IMR-90 (cell line): ENCODE measurements around the gene USP12. TPM values are rescaled to one million over a fixed set of nuclear protein-coding genes. Genes with fewer than 3 reads are reported as not detected.
"Not testable (repeated sequence)": the region's sequence is repeated elsewhere in the genome, so short reads cannot be mapped to it uniquely, and the experiment has no call there.

ENCODE experiments used
- ATAC-seq: fragments of 200-7000 bp; cut with Tn5 transposase; 2 replicates; pipeline ENCODE4 v1.9.1; 2020; ENCODE audit warnings: low read depth, mild to moderate bottlenecking, moderate library complexity
- BruUV-seq: library from RNA; stranded (reverse); fragments of 400-500 nt; replicated peaks from 2 replicates; lab custom pipeline; 2021; lab: Mats Ljungman, UMichigan
- CTCF ChIA-PET: fragments of 300-600 bp; formaldehyde crosslinking; extraction: SDS; loops from one replicate; lab custom pipeline; 2021; ENCODE audit warnings: antibody characterized with exemption; lab: Yijun Ruan, JAX
- POLR2A ChIA-PET: fragments of 300-600 bp; sonication (Branson Sonifier 250); formaldehyde crosslinking; loops from one replicate; lab custom pipeline; 2022; ENCODE audit warnings: antibody characterized with exemption; ENCODE audit not compliant: unreplicated experiment; lab: Charles Lee
- DNase-seq: peaks from one replicate; pipeline ENCODE4 v3.0.0; 2013
- H2AFZ ChIP-seq: replicated peaks from 2 replicates; pipeline ENCODE3; 2013; ENCODE audit warnings: low read length, mild to moderate bottlenecking; ENCODE audit not compliant: poor library complexity
- H2AK5ac ChIP-seq: 2 replicates; pipeline ENCODE4 v1.6.1; 2013; ENCODE audit warnings: low read depth, low read length, inconsistent platforms
- H2AK9ac ChIP-seq: replicated peaks from 2 replicates; pipeline ENCODE3; 2013; ENCODE audit warnings: mild to moderate bottlenecking, low read depth, low read length, moderate library complexity; ENCODE audit not compliant: poor library complexity
- H2BK120ac ChIP-seq: 2 replicates; pipeline ENCODE4 v1.6.1; 2013; ENCODE audit warnings: low read depth, low read length, inconsistent platforms
- H2BK15ac ChIP-seq: 3 replicates; pipeline ENCODE4 v1.6.1; 2013; ENCODE audit warnings: low read depth, low read length, inconsistent platforms
- H2BK20ac ChIP-seq: 2 replicates; pipeline ENCODE4 v1.6.1; 2013; ENCODE audit warnings: low read depth, mild to moderate bottlenecking, inconsistent platforms, low read length, moderate library complexity
- H2BK5ac ChIP-seq: 2 replicates; pipeline ENCODE4 v1.6.1; 2013; ENCODE audit warnings: mild to moderate bottlenecking, low read depth, low read length, inconsistent platforms; ENCODE audit not compliant: poor library complexity, severe bottlenecking
- H3K14ac ChIP-seq: replicated peaks from 2 replicates; pipeline ENCODE4 v1.6.1; 2013; ENCODE audit warnings: low read depth, low read length, inconsistent platforms
- H3K18ac ChIP-seq: 2 replicates; pipeline ENCODE4 v1.6.1; 2013; ENCODE audit warnings: low read depth, low read length, control low read depth
- H3K23ac ChIP-seq: 2 replicates; pipeline ENCODE4 v1.6.1; 2013; ENCODE audit warnings: low read depth, low read length, inconsistent platforms
- H3K27ac ChIP-seq: 2 replicates; pipeline ENCODE4 v1.5.1; 2013; ENCODE audit warnings: mild to moderate bottlenecking, control low read depth, low read length; ENCODE audit not compliant: insufficient read depth
- H3K27me3 ChIP-seq: 2 replicates; pipeline ENCODE4 v1.6.1; 2013; ENCODE audit warnings: low read length; ENCODE audit not compliant: control insufficient read depth, insufficient read depth
- H3K36me3 ChIP-seq: 2 replicates; pipeline ENCODE4 v1.6.1; 2013; ENCODE audit warnings: low read length, mixed read lengths; ENCODE audit not compliant: control insufficient read depth, insufficient read depth
- H3K4ac ChIP-seq: 2 replicates; pipeline ENCODE4 v1.6.1; 2013; ENCODE audit warnings: low read depth, low read length, inconsistent platforms
- H3K4me1 ChIP-seq: 2 replicates; pipeline ENCODE4 v1.6.1; 2013; ENCODE audit warnings: low read length, mixed read lengths; ENCODE audit not compliant: control insufficient read depth, insufficient read depth
- H3K4me2 ChIP-seq: 2 replicates; pipeline ENCODE4 v1.6.1; 2013; ENCODE audit warnings: low read depth, mild to moderate bottlenecking, control low read depth, low read length, moderate library complexity
- H3K4me3 ChIP-seq: 2 replicates; pipeline ENCODE4 v1.5.1; 2013; ENCODE audit warnings: low read depth, mild to moderate bottlenecking, control low read depth, low read length, moderate library complexity; ENCODE audit not compliant: insufficient read depth
- H3K56ac ChIP-seq: 2 replicates; pipeline ENCODE4 v1.6.1; 2013; ENCODE audit warnings: low read length, inconsistent platforms; ENCODE audit not compliant: insufficient read depth; ENCODE audit errors: extremely low read depth
- H3K79me1 ChIP-seq, 2 experiments: 2 replicates each; pipeline ENCODE4 v1.6.1; 2013; ENCODE audit warnings: low read length in 2 of 2, inconsistent platforms in 1 of 2, low read depth in 1 of 2
- H3K9ac ChIP-seq: 2 replicates; pipeline ENCODE4 v1.6.1; 2013; ENCODE audit warnings: low read depth, low read length, control low read depth
- H3K9me1 ChIP-seq: 2 replicates; pipeline ENCODE4 v1.6.1; 2013; ENCODE audit warnings: low read length, inconsistent platforms; ENCODE audit not compliant: insufficient read depth
- H3K9me3 ChIP-seq: 2 replicates; pipeline ENCODE4 v1.6.1; 2013; ENCODE audit warnings: low read length; ENCODE audit not compliant: control insufficient read depth, insufficient read depth
- H4K20me1 ChIP-seq: 2 replicates; pipeline ENCODE4 v1.6.1; 2013; ENCODE audit warnings: low read length, inconsistent platforms; ENCODE audit not compliant: insufficient read depth
- H4K5ac ChIP-seq: 2 replicates; pipeline ENCODE4 v1.6.1; 2013; ENCODE audit warnings: mild to moderate bottlenecking, low read depth, low read length, control low read depth
- H4K8ac ChIP-seq, 2 experiments: 2 replicates each; pipeline ENCODE4 v1.6.1; 2013; ENCODE audit warnings: low read depth in 2 of 2, low read length in 2 of 2, control low read depth in 1 of 2, inconsistent platforms in 1 of 2
- H4K91ac ChIP-seq: 2 replicates; pipeline ENCODE4 v1.6.1; 2013; ENCODE audit warnings: low read depth, low read length, inconsistent platforms; ENCODE audit not compliant: insufficient read depth
- CHD1 ChIP-seq: IDR thresholded peaks from 2 replicates; pipeline ENCODE4 v1.6.1; 2012; ENCODE audit warnings: low read depth, low read length, improper control_type of control experiment
- FOS ChIP-seq: fragments of 150-350 bp; IDR thresholded peaks from 2 replicates; pipeline ENCODE4 v1.6.1; 2016; ENCODE audit warnings: low read depth, low read length
- MXI1 ChIP-seq: IDR thresholded peaks from 2 replicates; pipeline ENCODE4 v1.6.1; 2012; ENCODE audit warnings: low read depth, mild to moderate bottlenecking, low read length, moderate library complexity, borderline replicate concordance
- RAD21 ChIP-seq: IDR thresholded peaks from 2 replicates; pipeline ENCODE4 v1.6.1; 2012; ENCODE audit warnings: low read length, improper control_type of control experiment
- RCOR1 ChIP-seq: IDR thresholded peaks from 2 replicates; pipeline ENCODE4 v1.6.1; 2012; ENCODE audit warnings: mild to moderate bottlenecking, low read length, improper control_type of control experiment; ENCODE audit not compliant: insufficient replicate concordance
- WGBS, 2 experiments: methylation state at CpG; one replicate each; pipeline versions ENCODE4 v1.1.5 to v1.1.7; 2013; ENCODE audit warnings: missing lambda C conversion rate in 2 of 2; ENCODE audit not compliant: insufficient read length in 1 of 2; ENCODE audit errors: extremely low coverage in 2 of 2; 5-methylcytosine and 5-hydroxymethylcytosine counted together
- dilution Hi-C: fragments of 300-500 bp; cut with HindIII; formaldehyde crosslinking; loops from one replicate; pipeline ENCODE4 v1.14.3; 2018; ENCODE audit warnings: low sequenced_read_pairs; ENCODE audit not compliant: unreplicated experiment
- in situ Hi-C: fragments of 300-500 bp; cut with MboI; formaldehyde crosslinking; loops from 3 replicates; pipeline ENCODE4 v1.14.3; 2019; ENCODE audit warnings: low sequenced_read_pairs, inconsistent platforms, mixed read lengths
- intact Hi-C: fragments of 100-400 bp; cut with micrococcal nuclease; formaldehyde crosslinking; loops from 2 replicates; pipeline ENCODE4 v1.10.0; 2022
- polyA plus RNA-seq, 3 experiments: library from polyadenylated mRNA; depleted of rRNA; stranded (reverse); fragments of >200 nt; gene quantifications; 2 replicates each; pipeline ENCODE4 v1.2.3, GENCODE V29; 2012; ENCODE audit warnings: low replicate concordance in 1 of 3
- total RNA-seq: library from RNA; depleted of rRNA; stranded (reverse); fragments of >200 nt; gene quantifications from 2 replicates; pipeline ENCODE4 v1.2.3, GENCODE V29; 2012

The USP12 gene
- total and polyA plus RNA-seq, 2 of the 4 experiments (the other 2 are of a cell fraction) = 11.8 to 16.5 TPM

DNA sequence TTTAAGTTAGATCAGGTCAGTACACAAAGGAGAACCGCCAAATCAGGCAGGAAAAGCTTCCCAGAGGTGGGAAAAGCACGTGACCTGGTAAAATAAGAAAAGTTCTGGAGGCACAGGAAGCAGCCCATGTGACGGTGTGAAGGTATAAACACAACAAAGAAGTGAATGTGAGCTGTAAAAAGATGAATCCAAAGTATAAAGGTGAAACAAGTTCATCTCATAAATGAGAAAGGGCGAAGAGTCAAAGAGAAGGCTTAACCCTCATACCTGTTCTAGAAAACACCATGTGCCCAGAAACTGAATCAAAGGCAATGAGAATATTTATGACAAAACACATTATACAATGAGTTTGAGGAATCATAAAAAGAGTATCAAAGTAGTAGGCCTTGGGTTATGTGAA lies 47.0 kb downstream of the USP12 start (continued):
- no peak for TF ChIP-seq RAD21
- no peak for TF ChIP-seq FOS
- TF ChIP-seq CHD1 = no peak
- no peak for TF ChIP-seq RCOR1
- no peak for TF ChIP-seq MXI1

DNA sequence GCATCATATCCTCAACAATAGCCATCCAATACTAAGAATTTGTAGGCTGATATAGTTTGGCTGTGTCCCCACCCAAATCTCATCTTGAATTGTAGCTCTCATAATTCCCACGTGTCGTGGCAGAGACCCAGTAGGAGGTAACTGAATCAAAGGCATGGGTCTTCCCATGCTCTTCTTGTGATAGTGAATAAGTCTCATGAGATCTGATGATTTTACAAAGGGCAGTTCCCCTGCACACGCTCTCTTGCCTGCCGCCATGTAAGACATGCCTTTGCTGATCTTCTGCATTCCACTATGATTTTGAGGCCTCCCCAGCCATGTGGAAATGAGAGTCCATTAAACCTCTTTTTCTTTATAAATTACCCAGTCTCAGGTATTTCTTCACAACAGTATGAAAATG lies 48.2 kb downstream of the USP12 start:
- H4K5ac ChIP-seq, H3K9ac ChIP-seq, H2AK9ac ChIP-seq, H3K14ac ChIP-seq, DNase-seq, dilution Hi-C loops, BruUV-seq, H2BK20ac ChIP-seq, H3K27me3 ChIP-seq, H3K4me2 ChIP-seq, H3K4me3 ChIP-seq, H3K23ac ChIP-seq, H2BK5ac ChIP-seq, H3K18ac ChIP-seq, H3K4ac ChIP-seq, H4K8ac ChIP-seq, ATAC-seq, H2AK5ac ChIP-seq, H2AFZ ChIP-seq, H3K27ac ChIP-seq, H3K36me3 ChIP-seq, in situ Hi-C loops, H4K91ac ChIP-seq, H3K9me3 ChIP-seq, POLR2A ChIA-PET, CTCF ChIA-PET, H2BK120ac ChIP-seq, H2BK15ac ChIP-seq, H3K56ac ChIP-seq: not testable (repeated sequence)
- intact Hi-C loops = loop anchor here (5.0 kb wide), 1 partner anchor 234 kb away; no protein-coding TSS in a partner anchor
- Histone ChIP-seq H3K9me1 (peaks cover 13% of the 10 kb centered on the region), H3K79me1 (peaks cover 46 to 69% of the 10 kb centered on the region in 2 experiments), H3K4me1 (peaks cover 11% of the 10 kb centered on the region), H4K20me1 (peaks cover 45% of the 10 kb centered on the region)
- no CpG with 5 or more reads among the region's 4 CpGs for WGBS, 2 experiments
